NCI-H1417 (cell line): ENCODE results near the gene USP34.
"Not testable (repeated sequence)": the region's sequence is repeated elsewhere in the genome, so short reads cannot be mapped to it uniquely, and the experiment has no call there.

ENCODE experiments used
- DNase-seq, 3 experiments: peaks; one replicate each; lab custom pipeline; 2025; lab: John Stamatoyannopoulos, UW

USP34 gene

DNA sequence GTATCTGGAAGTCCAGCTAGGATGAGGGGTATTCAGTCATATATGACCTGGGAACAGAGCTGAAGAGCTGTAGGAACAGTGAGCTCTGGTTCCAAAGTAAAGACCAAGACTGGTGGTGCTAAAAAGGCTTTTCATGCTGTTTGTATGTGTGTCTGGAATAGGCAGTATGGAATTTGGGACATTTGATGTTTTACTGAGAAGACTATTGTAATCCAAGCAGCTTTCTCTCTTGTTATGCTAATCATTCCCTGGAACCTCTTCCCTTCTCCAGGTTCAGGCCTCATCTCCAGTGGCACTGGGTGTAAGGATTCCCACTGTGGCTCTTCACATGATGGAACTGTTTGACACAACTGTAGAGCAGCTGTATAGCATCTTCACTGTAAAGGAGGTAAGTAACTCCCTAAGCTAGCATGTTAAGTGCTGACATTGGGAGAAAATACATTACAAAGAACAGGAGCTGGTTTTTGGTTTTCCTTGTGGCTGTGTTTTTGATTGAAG is 285.6 kb downstream of the USP34 start:
- no peak for DNase-seq

DNA sequence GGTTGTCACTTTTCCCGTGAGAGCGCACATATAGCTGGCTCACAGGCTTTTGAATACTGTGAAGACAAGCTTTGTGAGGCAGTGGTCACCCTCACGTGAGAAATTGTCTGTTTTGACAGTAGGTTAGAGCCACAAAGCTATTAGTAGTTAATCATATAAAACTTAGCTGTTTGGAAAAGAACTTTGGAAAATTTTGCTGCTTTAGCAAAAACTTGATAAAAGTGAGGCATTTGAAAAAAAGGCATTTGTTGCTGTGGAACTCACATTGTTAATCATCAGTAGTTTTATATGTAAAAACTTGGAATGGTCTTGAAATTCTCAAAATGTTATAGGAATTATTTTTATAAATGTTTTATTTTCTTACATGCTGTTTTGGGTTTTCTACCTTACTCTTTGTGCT is 286.6 kb downstream of the USP34 start:
- no peak for DNase-seq

DNA sequence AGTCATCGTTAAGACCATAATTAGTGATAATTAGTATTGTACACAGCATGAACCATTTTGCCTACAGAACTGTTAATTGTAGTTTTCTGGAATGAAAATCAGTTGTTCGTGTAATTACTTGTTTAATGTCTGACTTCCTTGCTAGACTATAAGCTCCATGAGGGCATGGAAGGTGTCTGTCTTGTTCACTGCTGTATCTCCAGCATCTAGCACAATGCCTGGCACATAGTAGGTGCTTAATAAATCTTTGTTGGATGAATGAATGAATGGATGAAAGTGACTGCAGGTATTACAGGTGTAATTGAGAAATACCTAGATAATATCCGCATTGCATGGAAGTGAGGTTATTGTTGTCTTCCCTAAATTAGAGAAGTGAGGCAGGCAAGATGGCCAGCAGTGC is 287.1 kb downstream of the USP34 start:
- no peak for DNase-seq

DNA sequence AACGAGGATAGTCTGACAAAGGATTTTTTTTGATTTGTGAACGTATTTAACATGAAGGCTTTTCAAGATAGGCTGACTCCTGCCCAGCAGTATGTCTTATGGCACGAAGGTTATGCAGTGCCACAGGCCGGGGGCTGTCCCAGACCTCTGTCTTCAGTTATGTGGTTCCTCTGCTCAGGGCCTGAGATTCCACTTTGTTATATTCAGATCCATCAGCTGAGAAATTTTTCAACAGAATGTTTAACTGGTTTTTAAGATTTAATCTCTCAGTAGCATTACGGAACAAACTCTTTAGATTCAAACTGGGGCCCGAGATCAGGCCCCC is 288.9 kb downstream of the USP34 start:
- DNase-seq: no peak

DNA sequence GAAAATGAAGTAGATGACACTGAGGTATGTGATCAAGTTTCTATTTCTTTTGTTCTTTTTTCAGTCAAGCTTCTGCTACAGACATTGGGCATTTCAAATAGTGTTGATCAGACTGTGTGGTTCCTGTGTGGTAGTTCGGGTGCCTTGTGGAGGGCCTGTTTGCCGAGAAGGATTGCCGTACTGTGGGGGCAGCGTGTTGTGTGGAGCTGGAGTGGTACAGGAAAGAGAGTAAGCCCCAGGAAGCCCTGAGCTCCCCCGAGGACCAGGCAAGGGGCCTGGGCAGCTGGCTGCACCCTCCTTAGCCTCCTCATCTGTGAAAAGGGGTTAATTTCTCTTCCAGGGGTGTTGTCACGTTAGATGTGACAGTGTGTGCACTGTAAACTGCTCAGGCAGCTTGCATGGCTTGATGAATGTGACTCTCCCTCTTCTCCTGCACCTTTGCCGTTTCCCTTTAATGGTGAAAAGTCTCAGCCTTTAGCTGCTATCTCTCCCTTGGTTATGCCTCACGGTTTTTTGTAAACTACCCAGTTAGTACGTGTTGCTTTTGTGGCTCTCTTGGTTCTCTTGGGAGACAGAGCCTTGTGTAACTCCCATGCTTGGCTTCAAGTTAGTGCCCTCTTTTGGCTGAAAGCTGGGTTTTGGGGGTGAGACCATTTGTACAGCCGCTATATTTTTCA is 289.4 kb downstream of the USP34 start:
- no peak for DNase-seq

DNA sequence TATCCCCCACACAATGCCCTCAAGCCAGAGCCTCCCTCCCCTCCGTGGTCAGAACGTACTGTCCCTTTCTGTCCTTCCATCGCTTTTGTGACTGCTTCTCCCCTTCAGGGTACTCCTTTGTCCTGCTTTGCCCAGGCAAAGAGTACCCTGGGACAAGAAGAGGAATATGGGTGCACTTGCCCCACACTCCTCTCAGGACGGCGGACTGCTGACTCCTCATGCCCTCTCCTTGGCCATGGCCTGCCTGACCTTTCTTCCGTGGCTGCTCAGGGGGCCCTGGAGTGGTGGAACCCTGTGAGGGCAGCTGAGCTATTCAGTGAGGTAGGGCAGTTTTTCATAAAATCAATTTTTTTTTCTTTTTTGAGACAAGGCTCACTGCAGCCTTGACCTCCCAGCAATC is 290.2 kb downstream of the USP34 start:
- no peak for DNase-seq

DNA sequence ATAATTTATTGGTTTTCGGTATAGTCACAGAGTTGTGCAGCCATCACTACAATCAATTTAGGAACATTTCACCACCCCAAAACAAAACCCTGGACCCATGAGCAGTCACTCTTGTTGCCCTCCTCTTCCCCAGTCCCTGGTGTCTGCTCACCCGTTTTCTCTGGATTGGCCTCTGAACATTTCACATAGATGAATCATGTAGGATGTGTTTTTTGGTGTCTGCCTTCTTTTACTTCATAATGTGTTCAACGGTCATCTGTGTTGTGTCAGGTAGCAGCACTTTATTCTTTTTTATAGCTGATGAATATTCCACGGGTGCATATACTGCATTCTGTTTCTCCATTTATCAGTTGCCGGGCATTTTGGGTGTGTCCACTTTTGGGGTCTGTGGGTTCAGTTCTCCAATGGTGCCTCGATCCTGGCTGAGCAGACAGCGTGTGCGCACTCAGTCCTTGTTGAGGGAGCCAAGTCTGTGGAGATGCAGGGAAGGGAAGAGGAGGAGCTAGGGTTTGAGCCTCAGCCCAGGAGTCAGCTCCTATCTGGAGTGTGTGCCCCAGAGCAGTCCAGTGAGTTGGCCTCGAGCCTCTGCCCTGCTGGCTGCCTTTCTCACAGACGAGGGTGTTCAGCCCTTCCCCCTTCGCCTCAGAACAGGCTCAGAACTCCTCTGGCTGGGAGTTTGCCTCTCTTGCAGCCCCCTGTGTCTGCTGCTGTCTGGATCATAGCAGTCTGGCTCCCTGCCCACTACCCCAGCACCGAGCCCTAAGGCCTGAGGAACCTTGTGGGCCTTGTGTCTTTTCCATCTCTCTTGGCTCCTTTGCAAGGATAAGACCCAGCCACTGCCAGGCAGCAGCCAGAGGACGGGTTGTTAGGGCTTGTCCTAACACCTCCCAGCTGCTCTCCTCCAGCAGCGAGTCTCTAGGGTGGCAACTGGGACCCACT is 290.9 kb downstream of the USP34 start:
- DNase-seq: no peak

DNA sequence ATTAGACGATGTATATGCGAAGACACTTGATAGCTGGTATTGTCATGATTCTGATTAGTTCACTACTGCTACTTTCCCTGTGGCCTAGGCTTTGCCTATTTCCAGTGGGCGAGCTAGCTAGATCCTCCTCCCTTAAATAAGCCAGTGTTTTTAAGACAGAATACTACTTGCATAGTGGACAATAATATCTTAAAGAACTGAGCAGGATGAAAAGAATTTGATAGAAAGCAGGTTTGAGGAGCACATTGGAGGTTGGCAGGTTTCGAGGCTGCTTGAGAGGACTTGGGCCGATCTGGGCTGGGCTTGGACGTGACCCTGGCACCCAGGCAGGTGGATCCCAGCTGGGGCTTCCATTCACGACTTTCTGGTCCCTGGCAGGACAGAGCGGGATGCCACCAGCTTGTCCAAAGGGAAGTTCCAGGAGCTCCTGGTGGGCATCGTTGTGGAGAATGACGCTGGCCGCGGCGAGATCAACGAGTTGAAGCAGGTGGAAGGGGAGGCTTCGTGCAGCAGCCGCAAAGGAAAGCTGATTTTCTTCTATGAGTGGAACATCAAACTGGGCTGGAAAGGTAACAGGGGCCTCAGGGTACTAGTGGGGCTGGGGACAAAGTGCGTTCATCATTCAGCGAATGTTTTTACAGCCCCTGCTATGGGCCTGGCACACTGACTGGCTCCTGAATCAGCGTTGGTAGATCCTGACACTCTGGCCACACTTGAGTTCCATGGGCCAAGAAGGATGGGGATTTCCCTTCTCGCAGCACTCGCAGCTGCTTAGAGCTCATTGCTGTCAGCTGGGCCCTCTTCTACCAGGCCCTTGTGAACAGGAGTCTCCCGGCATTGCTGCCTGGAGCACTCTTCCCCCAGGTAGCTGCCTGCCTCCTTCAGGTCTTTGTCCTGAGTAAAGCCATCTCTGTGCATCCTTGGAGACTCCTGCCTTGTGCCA is 292.0 kb downstream of the USP34 start:
- no peak for DNase-seq

DNA sequence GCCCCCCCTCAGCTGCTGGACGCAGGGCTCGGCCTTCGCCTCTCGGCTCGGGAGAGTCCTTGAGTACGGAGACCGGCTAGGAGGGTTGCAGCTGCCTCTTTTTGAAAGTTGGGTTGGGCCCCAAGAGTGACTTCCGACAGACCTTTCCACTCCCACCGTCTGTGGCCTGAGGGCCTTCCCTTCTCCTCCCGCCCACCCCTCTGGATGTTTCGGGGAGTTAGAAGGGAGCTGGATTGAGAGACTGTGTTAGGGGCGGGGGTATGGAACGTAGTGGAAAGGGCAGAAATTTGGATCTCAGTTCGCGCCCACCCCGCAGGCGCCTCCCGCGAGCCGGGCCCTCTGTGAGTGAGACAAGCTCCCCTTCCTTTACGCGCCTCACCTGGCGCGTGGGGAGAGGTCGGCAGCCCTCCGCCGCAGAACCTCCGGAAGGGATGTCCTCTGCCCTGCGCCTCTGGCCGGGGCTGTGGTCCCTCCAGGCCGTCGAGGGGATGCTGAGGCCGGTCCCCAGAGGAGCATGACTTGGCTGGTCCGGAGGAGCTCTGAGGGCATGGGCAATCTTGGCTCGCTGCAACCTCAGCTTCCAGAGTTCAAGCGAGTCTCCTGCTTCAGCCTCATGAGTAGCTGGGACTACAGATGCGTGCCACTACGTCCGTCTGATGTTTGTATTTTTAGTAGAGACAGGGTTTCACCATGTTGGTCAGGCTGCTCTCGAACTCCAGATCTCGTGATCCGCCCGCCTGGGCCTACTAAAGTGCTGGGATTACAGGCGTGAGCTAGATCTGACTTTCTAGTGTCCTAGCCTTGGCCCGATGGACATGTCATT is 292.9 kb downstream of the USP34 start:
- DNase-seq: peak in 2 of 3 experiments; percentile 84 to 86

DNA sequence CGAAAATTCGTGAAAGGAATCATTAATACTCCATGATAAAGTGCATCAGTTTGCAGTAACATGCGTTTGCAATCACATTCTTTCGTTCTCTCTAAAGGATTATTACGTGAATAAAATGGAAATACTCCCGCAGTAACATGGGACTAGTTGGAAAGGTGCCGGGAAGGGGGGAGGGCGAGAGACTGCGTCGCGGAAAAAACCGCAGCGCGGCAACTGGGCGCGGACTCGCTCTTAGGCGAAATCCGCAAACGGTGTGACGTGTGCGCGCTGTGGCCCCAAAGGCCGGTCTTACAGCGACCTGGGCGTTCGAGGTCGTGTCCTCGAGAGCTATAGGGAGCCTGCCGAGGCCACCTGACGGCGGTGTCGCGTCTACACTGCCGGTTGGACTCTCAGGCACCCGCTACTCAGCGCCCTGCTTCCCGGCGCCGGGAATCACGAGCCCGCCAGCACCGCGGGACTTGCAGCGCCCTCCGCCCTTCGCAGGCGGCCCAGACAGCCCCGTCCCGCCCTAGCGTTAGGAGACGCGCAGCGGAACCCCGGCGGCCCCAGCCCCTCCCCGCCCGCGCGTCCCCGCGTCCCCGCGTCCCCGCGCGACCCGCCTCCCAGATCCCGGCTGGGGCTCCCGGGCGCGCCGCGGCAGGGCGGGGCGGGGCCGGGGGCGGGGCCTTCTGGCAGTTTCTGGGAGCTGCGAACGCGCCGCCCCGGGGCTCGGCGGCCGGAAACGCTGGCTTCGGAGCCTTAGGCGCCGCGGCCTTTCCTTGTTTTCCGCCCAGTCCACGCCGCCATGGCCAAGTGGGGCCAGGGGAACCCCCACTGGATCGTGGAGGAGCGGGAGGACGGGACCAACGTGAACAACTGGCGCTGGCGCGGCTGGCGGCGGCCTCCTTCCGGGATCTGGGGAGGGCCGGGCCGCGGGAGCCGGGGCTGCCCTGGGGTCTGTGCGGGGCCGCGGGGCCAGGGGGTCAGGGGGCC is 293.8 kb downstream of the USP34 start:
- peak; percentile 96 to 98 (median 97) for DNase-seq

DNA sequence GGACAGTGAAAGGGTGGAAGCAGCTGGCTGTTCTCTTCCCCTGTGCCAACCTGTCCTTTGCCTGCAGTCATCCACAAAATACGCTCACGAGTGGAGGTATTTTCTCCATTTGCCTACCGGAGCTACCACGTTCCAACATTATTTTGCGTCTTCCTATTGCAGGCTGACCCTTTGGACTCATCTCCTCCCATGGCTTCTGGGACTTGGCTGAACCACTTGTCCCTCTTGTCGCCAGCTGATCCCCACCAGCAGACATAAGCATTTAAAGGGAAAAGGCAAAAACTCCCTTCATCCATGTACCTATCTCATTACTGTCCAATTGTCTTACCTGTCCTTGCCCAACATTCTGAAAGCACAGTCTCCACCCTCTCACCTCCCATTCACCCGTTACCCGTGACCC is 295.9 kb downstream of the USP34 start:
- no peak for DNase-seq

DNA sequence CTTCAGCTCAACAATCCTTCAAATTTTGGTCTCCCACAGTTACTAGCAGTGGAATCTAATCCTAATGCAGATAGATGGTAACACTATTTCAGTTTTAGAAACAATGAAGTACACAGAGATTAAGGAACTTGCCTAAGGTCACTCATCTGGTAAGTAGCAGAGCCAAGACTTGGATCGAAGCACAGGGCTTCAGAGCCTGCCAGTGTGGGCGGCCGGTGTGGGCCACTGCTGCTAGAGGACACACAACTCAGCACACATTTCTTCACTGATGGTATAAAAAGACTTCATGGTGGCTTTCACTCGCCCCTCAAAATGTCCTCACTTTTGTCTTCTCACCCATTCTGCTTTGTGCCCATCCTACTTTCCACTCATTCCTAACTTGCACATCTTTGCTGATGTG is 297.8 kb downstream of the USP34 start:
- DNase-seq: no peak

DNA sequence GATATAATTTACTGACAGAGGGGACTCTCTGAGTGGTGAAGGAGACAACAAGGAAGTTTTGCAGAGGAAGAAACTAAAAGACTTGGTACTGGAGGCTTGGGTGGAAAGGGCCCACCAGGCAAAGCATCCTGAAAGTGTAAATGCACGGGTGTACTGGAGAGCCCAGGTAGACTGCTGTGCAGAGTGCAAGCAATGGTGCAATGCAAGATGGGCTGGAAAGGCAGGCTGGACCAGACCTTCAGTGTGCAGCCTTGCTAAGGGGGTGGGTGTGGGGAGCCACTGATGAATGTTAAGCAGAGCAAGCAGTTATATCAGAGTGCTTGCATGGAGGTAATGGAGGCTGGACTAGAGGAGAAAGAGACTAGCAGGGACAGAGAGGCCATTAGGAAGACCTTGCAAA is 298.2 kb downstream of the USP34 start:
- no peak for DNase-seq

DNA sequence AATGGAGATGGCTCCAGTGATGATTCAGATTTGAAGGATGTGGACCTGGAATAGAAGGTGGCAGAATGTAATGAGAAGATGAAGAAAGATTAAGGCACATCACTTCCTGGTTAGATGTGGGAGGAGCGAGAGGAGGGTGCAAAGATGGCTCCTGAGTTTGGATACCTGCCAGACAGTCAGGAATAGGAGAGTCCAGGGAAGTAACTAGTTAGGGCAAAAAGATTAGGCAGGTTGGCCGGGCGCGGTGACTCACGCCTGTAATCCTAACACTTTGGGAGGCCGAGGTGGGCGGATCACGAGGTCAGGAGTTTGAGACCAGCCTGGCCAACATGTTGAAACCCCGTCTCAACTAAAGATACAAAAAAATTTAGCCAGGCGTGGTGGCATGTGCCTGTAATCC is 303.3 kb downstream of the USP34 start:
- no peak for DNase-seq

DNA sequence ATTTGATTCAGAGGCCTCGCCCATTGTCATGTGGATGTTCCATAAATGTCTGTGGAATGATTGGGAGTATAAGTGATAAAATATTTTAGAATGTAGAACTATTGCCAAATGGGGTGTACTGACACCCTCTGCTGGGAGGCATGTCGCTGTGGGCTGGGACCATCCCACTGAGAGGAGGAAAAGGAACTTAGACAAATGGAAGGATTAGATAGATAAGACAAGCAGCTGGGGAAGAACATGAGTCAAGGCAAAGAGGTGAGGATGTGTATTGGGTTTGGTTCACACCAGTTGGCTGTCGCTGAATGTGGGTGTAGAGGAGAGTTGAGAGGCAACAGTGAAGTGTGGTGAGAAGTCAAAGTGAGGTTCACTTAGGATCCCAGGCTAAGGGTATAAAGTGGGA is 304.9 kb downstream of the USP34 start:
- DNase-seq: no peak

DNA sequence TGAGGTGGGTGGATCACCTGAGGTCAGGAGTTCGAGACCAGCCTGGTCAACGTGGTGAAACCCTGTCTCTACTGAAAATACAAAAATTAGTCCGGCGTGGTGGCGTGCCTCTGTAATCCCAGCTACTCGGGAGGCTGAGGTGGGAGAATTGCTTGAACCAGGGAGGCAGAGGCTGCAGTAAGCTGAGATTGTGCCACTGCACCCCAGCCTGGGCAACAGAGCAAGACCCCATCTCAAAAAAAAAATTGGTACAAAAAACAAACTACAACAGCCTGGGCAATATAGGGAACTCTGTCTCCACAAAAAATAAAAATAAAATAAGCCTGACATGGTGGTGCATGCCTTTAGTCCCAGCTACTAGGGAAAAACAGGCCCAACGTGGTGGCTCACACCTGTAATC is 305.8 kb downstream of the USP34 start:
- not testable (repeated sequence) for DNase-seq

DNA sequence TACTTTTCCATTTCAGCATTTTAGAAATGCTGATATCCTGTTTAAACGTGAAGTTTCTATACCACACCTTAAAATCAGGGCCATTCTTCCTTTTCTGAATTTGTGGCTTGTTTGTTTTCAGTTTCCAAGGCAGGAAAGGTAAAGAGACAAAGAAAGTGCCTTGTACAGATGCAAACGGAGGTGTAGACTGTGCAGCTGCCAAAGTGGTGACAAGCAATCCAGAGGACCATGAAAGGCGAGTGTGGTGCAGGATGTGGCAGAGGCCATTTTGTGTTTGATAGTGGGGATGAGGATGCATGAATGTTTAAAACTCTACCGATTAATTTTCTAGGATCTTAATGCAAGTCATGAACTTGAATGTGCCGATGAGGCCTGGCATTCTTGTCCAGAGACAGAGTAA is 308.2 kb downstream of the USP34 start:
- no peak for DNase-seq

DNA sequence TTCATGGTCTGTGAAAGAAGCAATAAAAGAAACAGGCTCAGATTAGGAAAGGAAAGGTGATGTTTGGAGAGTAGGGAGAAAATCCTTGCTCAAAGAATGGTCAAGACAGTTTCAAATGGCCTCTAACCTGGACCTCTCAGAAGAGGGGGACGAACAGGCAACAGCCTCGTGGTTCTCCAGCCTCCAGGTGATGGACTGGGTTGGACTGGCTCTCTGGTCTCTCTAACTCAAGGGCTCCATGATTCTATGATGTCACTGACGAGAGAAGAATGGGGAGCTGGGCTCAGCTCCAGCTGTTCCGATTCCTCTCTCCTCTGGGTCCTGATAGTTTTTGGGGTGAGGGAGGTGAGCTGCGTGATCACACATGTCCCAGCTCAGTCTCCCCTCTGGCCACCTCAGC is 309.0 kb downstream of the USP34 start, which contains the start of gene C2orf74:
Gene C2orf74 (plus strand): TSS at position 301 of the 400 bp plus-strand sequence. CDS start 327 bp downstream, outside the sequence.
- DNase-seq: no peak

DNA sequence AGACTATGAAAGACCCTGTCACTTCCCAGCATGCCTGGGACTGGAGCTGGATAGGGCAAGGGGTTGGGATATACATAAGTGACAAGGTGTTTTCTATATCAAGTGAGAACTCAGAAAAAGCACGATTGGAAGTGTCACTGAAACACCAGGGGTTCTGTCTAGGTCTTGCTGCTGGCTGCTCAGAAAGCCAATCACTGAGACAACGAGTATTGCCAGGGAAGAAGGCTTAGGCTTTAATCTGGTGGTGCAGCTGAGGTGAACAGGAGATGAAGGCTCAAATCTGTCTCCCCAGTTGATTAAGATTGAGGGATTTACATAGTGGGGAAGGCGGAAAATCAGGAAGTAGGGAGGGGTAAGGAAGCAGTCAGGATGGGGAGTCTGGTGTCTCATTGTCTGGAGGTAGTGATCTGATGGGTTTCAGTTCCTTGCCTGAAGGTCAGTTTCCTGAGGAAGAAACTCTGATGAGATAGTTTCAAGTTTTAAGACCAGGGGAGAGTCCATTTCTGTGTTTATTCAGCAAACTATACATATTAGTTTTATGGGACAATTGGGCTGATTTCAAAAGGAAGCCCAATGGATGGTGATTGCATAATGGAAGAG is 312.4 kb downstream of the USP34 start:
- no peak for DNase-seq
